Prostate gland (tissue), 2 donors: ENCODE results near the gene CLEC1A.

Source experiments
- POLR2A ChIP-seq: fragments of 450-650 bp; IDR thresholded peaks from one replicate; pipeline ENCODE4 v1.6.1; 2016; ENCODE audit warnings: antibody characterized with exemption, mild to moderate bottlenecking
- POLR2AphosphoS5 ChIP-seq: sonication (generic); formaldehyde crosslinking; IDR thresholded peaks from one replicate; pipeline ENCODE4 v1.6.1; 2017; ENCODE audit warnings: antibody characterized with exemption
- TF ChIP-seq, protein P1 (sequence below), 4 experiments: fragments of 200-600 bp in 2 of 4; fragments of 450-650 bp in 2 of 4; sonication (generic) in 2 of 4; IDR thresholded peaks; 1 replicate in 3 of 4; 2 replicates in 1 of 4; pipeline ENCODE4 v1.5.1; 2016 to 2019; ENCODE audit warnings: antibody characterized with exemption in 4 of 4, mild to moderate bottlenecking in 2 of 4, moderate library complexity in 2 of 4

DNA sequence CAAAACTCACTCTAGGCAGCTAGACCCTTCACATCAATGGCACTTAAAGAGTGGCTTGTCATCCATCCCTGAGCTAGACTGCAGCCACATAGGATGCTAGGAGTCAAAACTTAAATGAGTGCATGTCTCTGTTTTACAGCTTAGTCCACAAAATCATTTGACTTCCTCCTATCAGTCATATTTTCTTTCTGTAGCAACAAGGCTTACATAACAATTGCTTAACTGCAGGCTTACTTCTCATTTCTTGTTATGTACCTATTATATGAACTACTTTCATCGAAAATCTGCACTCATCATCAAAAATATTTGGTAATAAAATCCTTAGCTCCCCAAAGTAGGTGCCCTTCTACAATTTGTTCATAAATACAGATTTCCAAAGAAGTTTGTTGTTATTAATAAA is 30.1 kb downstream of the CLEC1A start:
- TF ChIP-seq POLR2AphosphoS5 (no peak), POLR2A (no peak)
- TF ChIP-seq, protein P1, sequence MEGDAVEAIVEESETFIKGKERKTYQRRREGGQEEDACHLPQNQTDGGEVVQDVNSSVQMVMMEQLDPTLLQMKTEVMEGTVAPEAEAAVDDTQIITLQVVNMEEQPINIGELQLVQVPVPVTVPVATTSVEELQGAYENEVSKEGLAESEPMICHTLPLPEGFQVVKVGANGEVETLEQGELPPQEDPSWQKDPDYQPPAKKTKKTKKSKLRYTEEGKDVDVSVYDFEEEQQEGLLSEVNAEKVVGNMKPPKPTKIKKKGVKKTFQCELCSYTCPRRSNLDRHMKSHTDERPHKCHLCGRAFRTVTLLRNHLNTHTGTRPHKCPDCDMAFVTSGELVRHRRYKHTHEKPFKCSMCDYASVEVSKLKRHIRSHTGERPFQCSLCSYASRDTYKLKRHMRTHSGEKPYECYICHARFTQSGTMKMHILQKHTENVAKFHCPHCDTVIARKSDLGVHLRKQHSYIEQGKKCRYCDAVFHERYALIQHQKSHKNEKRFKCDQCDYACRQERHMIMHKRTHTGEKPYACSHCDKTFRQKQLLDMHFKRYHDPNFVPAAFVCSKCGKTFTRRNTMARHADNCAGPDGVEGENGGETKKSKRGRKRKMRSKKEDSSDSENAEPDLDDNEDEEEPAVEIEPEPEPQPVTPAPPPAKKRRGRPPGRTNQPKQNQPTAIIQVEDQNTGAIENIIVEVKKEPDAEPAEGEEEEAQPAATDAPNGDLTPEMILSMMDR (IDR thresholded peaks at IDR 0.05): no peak
